Measurements from ENCODE around the gene PCDH9. TPM values are rescaled to one million over a fixed set of nuclear protein-coding genes. Genes with fewer than 3 reads are reported as not detected.

PCDH9 gene
- total and polyA plus RNA-seq, 2 experiments from 2014 or later: 0.31 to 0.52 TPM

- TF ChIP-seq CTCF (conservative IDR thresholded peaks at IDR 0.05; ENCODE audit: low read depth in 2 of 2) (no peak), CREB1 (CRISPR knock-in tag; IDR thresholded peaks at IDR 0.05; ENCODE audit: low read depth) (no peak)
Observed at GRCh38 chr13:66759919-66760318, 470.2 kb downstream of the PCDH9 start (continued).

GRCh38 chr13:66751691-66752090 lies 478.4 kb downstream of the PCDH9 start:
- H3K4me2 ChIP-seq: no peak overlapping the region
- H4K20me1 ChIP-seq (replicated peaks; ENCODE audit: insufficient read depth): no peaks in the 10 kb centered on the region
- ATAC-seq (no peak), DNase-seq (ENCODE audit: low spot score) (no peak)
- Mint-ChIP-seq H3K4me3 (no peak overlapping the region), H3K9me3 (no peaks in the 10 kb centered on the region), H3K27me3 (ENCODE audit: insufficient read depth, low read depth, poor library complexity) (no peaks in the 10 kb centered on the region), H3K36me3 (ENCODE audit: low read depth) (no peaks in the 10 kb centered on the region), H3K27ac (no peak overlapping the region), H3K4me1 (no peaks in the 10 kb centered on the region)
- H3K36me3 ChIP-seq (ENCODE audit: insufficient read depth): no peaks in the 10 kb centered on the region
- no peaks in the 10 kb centered on the region for H3F3A ChIP-seq (replicated peaks; ENCODE audit: low read depth)
- no peak overlapping the region for H2AFZ ChIP-seq
- H3K4me1 ChIP-seq (ENCODE audit: insufficient read depth): no peaks in the 10 kb centered on the region
- H3K9me2 ChIP-seq (ENCODE audit: insufficient read depth): no peaks in the 10 kb centered on the region
- H3K79me2 ChIP-seq (replicated peaks; ENCODE audit: insufficient read depth): no peaks in the 10 kb centered on the region
- no peaks in the 10 kb centered on the region for H3K27me3 ChIP-seq (ENCODE audit: insufficient read depth)
- H3K27ac ChIP-seq (ENCODE audit: low read depth): no peak overlapping the region
- H3K4me3 ChIP-seq: no peak overlapping the region
- TF ChIP-seq STAT1 (IDR thresholded peaks at IDR 0.05; ENCODE audit: unreplicated experiment) (no peak), CTCF (conservative IDR thresholded peaks at IDR 0.05; ENCODE audit: low read depth in 2 of 2) (no peak), JUNB (IDR thresholded peaks at IDR 0.05; ENCODE audit: unreplicated experiment) (no peak), NANOG (IDR thresholded peaks at IDR 0.05; ENCODE audit: borderline replicate concordance) (no peak), ZNF462 (CRISPR knock-in tag; IDR thresholded peaks at IDR 0.05) (no peak), POLR2AphosphoS5 (IDR thresholded peaks at IDR 0.05; ENCODE audit: low read depth) (no peak), EZH2phosphoT487 (IDR thresholded peaks at IDR 0.05; ENCODE audit: unreplicated experiment) (no peak), CREB1 (CRISPR knock-in tag; IDR thresholded peaks at IDR 0.05; ENCODE audit: low read depth) (no peak), ETS1 (IDR thresholded peaks at IDR 0.05) (no peak), ZNF114 (CRISPR knock-in tag; IDR thresholded peaks at IDR 0.05) (no peak), ZNF331 (CRISPR knock-in tag; IDR thresholded peaks at IDR 0.05; ENCODE audit: low read depth) (no peak)

Data from GM23338 (cell line).